ENCODE results near the gene ITK.
"Not testable (repeated sequence)": the region's sequence is repeated elsewhere in the genome, so short reads cannot be mapped to it uniquely, and the experiment has no call there.

The ITK gene

GRCh38 chr5:157168286-157168685, 12.4 kb upstream of the ITK start:
- DNase-seq (ENCODE audit: low spot score): no peak

GRCh38 chr5:157172403-157172802, 8.2 kb upstream of the ITK start:
- DNase-seq (ENCODE audit: low spot score): no peak

- no peak for DNase-seq (ENCODE audit: low spot score)
Observed at GRCh38 chr5:157175071-157175612, 5.5 kb upstream of the ITK start.

- no peak for DNase-seq (ENCODE audit: low spot score)
Observed at GRCh38 chr5:157177953-157178352, 2.7 kb upstream of the ITK start.

GRCh38 chr5:157178966-157179365, 1.7 kb upstream of the ITK start:
- DNase-seq (ENCODE audit: low spot score): no peak

- no peak for DNase-seq (ENCODE audit: low spot score)
Observed at GRCh38 chr5:157182143-157182757, 1.6 kb downstream of the ITK start.

- no peak for DNase-seq (ENCODE audit: low spot score)
Observed at GRCh38 chr5:157184117-157184670, 3.6 kb downstream of the ITK start.

GRCh38 chr5:157185122-157185521, 4.5 kb downstream of the ITK start:
- DNase-seq (ENCODE audit: low spot score): not testable (repeated sequence)

- DNase-seq (ENCODE audit: low spot score): no peak
Observed at GRCh38 chr5:157186309-157187045, 5.8 kb downstream of the ITK start.

GRCh38 chr5:157187046-157187754, 6.6 kb downstream of the ITK start:
- DNase-seq (ENCODE audit: low spot score): no peak

- DNase-seq (ENCODE audit: low spot score): no peak
Observed at GRCh38 chr5:157188270-157188669, 7.6 kb downstream of the ITK start.

- DNase-seq (ENCODE audit: low spot score): no peak
Observed at GRCh38 chr5:157189223-157189622, 8.6 kb downstream of the ITK start.

GRCh38 chr5:157193699-157194424, 13.2 kb downstream of the ITK start:
- DNase-seq (ENCODE audit: low spot score): no peak

- DNase-seq (ENCODE audit: low spot score): no peak
Observed at GRCh38 chr5:157196045-157196444, 15.4 kb downstream of the ITK start.

- DNase-seq (ENCODE audit: low spot score): no peak
Observed at GRCh38 chr5:157197086-157197485, 16.4 kb downstream of the ITK start.

GRCh38 chr5:157198277-157198986, 17.8 kb downstream of the ITK start:
- DNase-seq (ENCODE audit: low spot score): no peak

GRCh38 chr5:157201857-157202256, 21.2 kb downstream of the ITK start:
- no peak for DNase-seq (ENCODE audit: low spot score)

GRCh38 chr5:157203417-157203816, 22.8 kb downstream of the ITK start:
- DNase-seq (ENCODE audit: low spot score): no peak

- no peak for DNase-seq (ENCODE audit: low spot score)
Observed at GRCh38 chr5:157204765-157205164, 24.1 kb downstream of the ITK start.

- no peak for DNase-seq (ENCODE audit: low spot score)
Observed at GRCh38 chr5:157205708-157206107, 25.1 kb downstream of the ITK start.

GRCh38 chr5:157210652-157211051, 30.0 kb downstream of the ITK start:
- DNase-seq (ENCODE audit: low spot score): not testable (repeated sequence)

All from LoVo (cell line).